ENCODE data around the gene CCBE1. TPM values are rescaled to one million over a fixed set of nuclear protein-coding genes. Genes with fewer than 3 reads are reported as not detected.

CCBE1 gene
- total RNA-seq, 1 experiment from 2014 or later: 6.5 TPM

DNA sequence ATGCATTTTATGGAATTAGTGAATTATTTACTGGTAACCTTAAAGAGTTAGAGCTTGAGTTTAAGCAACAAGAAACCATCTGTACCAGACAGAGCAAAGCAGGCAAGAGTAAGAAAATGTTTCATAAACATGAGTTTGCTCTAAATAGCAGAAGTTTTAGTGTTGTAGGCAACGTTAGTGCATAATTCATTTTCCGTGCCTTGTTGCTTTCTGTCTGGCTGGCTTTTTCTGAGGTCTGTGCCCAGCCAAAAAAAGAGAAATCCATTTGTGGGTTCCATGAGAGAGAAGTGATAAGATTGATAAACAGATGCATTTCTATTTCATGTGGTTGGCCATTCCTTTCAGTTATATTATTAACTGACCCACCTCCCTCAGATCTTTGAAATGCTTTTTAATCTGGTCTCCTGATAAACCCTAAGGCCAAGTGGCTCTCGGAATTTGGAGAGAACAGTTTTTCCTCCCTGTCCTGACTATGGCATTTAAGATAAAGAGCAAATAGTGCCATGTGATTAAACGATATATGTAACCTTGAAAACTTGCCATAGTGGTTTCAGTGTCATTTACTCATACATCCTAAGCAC lies 198.6 kb downstream of the CCBE1 start:
- no peak for DNase-seq (ENCODE audit: low read depth)

DNA sequence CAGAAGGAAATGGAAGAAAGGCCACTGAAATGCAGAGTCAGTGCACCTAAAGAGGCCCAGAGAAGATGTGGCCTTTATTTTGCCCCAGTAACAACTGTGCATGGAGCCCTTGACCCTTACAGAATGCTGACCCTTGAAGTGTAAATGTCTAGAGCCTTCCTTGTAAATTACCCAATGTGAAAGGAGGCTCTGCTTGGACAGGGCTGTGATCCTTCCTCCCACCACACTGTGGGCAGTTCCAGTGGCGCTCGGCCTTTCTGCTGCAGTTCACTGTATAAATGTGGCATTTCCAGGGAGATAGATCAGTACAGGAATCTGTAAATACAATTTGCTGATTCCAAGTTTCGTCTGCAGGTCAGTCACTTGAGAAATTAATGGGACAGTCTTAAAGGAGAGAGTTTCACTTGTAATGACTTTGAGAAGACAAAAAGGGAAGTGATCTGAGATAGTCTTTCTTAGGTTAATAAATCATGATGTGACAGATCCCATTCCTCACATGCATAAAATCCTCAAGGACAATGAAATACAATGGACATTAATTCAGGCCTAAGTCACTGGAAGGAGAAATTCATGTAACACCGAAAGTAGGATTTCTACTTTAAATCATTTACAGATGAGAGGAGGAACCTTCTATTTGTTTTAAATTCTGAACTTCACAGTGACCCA lies 204.3 kb downstream of the CCBE1 start:
- no peak for DNase-seq (ENCODE audit: low read depth)

DNA sequence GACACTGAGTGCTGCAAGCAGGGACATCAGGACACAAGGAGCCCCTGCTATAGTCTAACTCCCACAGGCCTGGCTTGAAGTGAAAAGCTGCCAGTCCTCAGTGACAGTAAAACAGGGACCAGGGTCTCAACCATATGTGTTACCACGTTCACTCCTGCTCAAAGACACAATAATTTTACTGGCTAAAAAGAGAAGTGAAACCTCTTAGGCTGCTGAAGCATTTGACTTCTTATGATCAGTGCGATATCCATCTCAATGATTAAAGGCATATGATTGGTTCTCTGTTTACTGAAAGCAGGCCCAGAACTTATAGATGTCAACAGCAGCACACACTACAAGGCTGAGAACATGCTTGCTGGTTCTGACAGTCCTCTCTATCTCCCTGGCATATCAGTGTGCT lies 208.3 kb downstream of the CCBE1 start:
- no peak for DNase-seq (ENCODE audit: low read depth)

DNA sequence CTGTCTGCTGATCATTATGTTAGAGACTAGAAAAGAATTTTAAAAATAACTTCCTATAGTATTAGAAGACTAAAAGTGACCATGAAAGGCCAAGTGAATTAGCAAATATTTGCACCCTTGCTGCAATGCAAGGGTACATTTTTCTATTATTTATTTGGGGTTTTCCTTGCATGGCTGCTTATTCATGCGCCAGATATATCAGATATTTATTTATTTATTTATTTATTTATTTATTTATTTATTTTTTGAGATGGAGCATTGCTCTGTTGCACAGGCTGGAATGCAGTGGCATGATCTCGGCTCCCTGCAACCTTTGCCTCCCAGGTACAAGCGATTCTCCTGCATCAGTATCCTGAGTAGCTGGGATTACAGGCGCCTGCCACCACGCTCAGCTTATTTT lies 211.8 kb downstream of the CCBE1 start:
- no peak for DNase-seq (ENCODE audit: low read depth)

DNA sequence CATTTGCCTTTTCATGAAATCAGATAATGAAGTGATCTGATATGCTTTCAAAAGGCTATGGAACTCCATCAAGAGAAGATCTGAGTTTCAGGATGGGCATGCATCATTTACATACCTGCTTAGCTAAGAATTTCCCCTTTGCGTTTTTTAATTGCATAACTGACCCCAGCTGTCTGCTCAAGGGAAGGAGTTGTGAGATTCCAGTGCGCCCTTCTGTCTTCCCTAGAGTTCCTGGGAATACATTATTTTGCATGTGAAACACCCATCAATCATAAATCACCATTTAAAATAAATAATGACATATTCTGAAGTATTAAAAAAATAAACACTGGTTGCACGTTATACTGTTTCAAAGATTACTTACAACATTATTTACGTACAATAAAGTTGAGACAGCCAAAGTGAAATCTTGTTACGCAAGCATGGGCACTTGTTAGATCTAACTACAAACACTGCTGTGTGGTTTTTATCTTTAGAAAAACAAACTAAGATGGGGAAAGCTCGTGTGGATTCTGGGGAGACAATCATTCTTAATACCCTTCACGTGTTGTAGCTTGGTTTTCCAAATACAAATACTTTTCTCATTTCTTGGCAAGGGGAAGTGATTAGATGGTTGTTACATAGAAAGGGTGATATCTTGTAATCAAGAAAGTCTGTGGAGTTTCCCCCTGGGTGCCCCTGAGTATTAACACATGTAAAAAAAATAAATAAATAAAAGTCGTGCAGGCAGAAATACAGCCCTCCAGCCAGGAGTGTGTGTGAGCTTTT lies 212.5 kb downstream of the CCBE1 start:
- DNase-seq (ENCODE audit: low read depth): no peak

DNA sequence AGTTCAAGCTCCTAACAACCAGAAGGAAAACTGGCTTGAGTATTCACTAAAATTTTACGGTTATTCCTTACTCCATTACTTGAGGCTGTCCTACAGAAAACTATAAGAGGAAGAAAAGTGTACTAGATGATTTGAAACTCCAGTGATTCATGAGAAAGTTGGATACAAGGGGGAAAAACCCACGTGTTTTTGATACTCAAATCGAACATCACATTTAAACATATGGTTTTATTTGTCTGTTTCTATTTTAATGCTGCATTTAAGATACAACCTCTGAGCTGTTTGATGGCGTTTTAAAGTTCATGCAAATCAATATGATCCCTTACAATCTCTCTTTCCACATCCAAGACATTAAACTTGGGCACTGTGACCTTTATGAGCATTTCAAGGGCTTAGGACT lies 213.1 kb downstream of the CCBE1 start:
- no peak for DNase-seq (ENCODE audit: low read depth)

DNA sequence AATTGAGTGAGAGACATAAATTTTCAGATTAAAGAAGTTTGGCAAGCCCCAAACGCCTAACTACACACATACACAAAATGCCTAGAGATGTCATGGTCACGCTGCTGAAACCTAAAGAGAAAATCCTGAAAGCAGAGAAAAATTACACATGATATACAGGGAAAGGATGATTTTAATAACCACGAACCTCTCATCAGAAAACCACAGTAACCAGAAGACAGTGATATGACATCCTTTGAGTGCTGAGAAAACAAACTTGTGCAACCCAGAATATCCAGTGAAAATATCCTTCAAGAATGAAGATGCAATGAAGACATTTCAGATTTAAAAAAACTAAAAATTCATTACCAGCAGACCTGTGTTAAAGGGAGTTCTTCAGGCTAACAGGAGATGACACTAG lies 215.8 kb downstream of the CCBE1 start:
- no peak for DNase-seq (ENCODE audit: low read depth)

DNA sequence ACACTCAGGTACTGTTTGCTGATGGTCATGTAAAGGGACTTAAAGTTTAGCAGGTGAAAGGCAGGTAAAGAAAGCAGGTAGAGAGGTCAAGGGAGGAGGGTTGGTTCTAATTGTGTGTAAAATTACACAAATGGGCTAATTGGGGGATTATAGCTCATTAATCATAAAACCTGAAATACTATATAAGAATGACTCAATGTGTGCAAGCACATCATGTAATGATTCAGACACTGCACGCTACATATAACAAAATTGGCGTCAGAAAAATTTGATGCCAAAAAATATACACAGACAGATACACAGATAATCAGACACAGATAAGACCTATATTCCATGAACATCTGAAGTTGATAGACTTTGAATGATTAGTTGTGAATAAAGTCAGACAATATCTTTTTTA lies 217.4 kb downstream of the CCBE1 start:
- no peak for DNase-seq (ENCODE audit: low read depth)

DNA sequence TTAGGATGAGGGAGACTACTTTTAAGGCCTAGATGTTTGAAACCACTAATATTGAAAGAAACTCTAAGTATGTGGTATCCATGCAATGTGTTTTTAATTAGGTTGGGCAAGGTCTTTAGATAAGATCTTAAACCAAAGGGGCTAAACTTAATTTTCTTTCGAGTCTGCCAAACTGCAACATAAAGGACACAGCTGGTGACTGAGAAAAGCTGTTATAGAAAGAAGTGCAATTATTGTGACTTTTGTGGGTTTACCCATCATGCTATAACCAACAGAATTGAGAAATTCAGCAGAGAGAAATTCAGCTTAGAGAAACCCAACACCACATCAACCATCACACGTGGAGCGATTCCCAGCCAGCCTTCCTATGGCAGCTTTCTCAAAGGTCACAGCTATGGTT lies 218.6 kb downstream of the CCBE1 start:
- no peak for DNase-seq (ENCODE audit: low read depth)

DNA sequence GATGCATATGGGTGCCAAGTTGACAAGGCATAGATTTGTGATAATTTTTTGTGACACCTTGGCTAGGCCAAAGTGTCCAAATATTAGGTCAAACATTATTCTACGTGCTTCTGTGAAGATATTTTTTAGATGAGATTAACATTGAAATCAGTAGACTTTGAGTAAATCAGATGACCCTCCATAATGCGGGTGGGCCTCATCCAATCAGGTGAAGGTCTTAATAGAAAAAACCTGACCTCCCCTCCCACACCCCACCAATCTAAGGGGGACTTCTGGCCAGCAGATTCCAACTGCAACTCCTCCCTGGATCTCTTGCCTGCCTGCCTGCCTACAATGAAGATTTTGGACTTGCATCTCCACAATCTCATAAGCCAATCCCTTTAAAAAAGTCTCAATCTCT lies 219.4 kb downstream of the CCBE1 start:
- no peak for DNase-seq (ENCODE audit: low read depth)

DNA sequence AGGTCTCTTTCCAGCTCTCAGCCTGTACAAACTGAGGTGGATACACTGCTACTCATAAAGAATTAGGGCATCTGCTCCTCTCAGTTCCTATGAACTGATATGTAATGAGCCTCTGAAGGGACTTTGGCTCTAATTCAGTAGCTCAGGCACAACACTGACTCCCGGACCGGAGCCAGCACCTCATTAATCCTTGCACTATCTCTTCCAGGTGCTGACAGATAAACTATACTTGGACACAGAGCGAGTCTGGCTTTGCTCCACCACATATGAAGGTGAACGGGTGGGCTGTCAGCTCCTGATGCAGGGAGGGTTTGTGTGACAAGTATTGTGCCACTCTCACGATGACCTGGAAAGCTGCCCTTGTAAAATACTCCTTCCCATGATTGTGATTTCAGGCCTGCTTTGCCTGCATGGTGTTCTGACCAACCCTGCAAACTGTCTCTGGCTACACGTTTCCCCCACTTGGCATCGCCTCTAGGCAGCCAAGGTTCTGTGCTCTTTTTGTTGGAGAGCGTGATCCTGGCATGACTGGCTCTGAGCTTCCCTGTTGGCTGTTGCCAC lies 226.6 kb downstream of the CCBE1 start:
- no peak for DNase-seq (ENCODE audit: low read depth)

DNA sequence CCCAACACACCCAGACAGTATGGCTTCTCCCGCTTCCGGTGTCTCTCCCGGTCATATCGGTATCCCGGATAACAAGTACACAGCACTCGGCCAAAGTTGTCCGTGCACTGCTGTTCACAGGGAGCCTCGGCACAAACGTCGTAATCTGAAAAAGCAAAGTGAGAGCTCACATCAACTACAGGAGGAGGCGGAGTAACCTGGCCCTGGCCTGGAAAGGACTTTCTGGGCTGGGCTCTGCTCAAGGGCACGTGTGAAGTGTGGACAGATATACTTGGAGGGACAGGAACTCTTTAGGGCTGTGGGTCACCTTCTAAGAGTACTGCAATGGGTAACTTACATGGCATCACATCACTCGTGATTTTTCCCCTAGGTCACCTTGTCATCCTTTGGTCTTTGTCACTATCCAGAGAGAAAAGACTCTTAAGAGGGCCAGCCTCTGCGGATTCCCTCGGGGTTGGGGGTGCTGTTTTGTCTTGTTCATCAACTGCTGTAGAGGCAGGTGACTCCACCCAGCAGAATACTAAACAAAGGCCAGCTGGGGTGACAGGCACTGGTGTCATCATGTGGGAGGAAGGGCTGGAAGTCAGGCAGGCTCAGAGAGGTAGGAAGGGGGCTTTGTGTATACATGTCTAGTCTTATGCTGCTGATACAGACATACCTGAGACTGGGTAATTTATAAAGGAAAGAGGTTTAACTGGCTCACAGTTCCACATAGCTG lies 227.6 kb downstream of the CCBE1 start:
- DNase-seq (ENCODE audit: low read depth): no peak

DNA sequence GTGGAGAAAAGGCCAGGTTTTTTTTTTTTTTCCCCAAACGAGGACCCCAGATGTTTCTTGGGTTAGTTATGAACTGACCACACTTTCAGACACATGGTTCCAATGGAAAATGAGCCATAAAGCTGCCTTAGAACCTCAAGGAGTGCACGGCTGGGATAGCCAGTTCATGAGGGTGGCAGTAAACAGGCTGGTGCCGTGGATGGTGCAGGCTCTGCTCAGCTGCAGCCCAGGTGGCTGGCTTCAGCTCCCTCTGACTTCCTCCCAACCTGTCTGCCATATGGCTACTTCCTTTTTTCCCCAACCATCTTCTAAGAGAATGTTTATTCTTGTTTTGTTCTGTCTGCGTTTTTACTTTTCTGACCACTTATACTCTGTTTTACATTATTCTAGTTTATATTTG lies 228.4 kb downstream of the CCBE1 start:
- DNase-seq (ENCODE audit: low read depth): no peak

DNA sequence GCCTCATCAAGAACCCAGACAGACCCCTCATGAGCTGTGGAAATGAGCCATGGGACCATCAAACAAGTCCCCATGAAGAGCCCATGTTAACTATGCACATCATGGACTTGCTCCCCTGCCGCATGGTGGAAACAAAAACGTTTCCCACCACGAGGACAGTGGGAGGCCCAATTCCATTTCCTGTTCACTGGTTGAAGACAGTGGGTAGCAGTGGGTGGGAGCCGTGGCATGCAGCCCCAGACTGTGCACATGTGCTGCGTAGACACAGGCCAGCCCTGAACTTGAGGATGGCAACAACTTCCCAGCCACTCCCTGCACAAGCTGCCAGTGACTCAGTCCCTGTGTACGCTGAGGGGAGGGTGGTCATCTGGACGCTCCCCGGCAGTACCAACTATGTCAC lies 229.7 kb downstream of the CCBE1 start:
- DNase-seq (ENCODE audit: low read depth): no peak

DNA sequence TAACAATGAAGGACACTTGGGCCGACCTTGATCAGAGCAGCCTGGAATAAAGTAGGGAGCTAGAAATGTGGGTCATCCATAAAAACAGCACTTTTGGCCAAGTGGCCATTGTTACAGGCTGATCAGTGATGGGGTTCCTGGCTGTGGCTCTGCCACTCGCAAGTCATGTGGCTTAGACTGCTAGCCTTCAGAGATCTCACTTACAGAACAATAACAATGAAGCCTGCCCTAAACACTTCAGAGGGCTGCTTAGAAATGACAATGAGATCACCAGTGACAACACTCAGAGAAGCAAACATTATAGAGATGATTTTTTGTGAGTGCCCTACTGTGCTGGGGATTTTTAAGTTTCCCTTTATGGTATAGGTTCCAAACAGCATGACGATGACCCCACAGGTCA lies 230.2 kb downstream of the CCBE1 start:
- DNase-seq (ENCODE audit: low read depth): no peak

DNA sequence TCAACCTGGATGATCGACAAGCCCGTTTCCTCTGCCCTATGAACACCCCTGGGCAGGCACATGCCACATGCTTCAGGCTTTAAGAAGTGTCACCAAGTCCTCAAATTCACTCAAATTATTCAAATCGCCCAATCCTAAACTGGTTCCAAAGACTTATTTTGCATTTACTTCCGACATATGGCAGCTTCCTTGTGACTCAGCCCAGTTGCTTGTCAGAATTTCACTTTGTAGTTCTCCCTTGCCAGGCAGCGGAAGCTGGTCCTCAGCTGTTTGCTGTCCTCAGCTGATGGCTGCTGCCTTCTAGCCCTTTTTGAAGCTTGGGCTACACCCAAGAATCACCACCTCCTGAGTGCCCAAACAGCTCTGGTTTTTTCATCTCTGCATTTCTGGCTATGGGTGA lies 232.7 kb downstream of the CCBE1 start:
- no peak for DNase-seq (ENCODE audit: low read depth)

DNA sequence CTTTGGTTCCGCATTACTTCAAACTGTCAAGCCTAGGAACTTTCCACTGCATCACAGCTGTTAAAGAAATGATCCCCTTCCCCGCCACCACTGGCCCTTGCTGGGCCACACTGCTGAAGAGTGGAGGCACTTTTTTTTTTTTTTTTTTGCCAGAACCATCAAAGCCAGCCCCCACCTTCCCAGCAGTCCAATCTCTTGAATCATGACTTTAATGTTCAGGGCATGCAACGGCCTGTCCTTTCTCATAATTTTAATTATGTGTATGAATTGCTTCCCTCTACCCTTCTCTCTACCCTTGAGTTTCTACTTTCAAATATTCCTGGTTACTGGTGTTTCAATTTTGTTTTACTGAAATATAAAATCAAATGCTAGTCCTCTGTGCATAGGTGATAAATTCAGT lies 236.1 kb downstream of the CCBE1 start:
- no peak for DNase-seq (ENCODE audit: low read depth)

DNA sequence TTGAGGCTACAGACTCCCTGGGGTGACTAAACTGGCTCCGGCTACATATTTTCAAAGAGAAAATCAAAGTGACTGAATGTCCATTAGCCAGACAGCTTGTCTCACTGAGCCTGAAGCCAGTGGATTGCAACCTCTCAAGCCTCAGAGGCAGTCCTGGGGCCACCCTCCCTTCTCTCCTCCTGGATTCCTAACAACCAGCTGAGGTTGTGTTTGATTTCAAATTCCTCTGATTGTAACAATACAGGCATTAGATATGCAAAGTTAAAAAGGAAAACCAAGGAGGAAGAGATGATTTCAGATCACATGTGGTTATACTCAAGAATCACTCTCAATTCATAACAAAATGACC lies 237.2 kb downstream of the CCBE1 start:
- DNase-seq (ENCODE audit: low read depth): no peak

DNA sequence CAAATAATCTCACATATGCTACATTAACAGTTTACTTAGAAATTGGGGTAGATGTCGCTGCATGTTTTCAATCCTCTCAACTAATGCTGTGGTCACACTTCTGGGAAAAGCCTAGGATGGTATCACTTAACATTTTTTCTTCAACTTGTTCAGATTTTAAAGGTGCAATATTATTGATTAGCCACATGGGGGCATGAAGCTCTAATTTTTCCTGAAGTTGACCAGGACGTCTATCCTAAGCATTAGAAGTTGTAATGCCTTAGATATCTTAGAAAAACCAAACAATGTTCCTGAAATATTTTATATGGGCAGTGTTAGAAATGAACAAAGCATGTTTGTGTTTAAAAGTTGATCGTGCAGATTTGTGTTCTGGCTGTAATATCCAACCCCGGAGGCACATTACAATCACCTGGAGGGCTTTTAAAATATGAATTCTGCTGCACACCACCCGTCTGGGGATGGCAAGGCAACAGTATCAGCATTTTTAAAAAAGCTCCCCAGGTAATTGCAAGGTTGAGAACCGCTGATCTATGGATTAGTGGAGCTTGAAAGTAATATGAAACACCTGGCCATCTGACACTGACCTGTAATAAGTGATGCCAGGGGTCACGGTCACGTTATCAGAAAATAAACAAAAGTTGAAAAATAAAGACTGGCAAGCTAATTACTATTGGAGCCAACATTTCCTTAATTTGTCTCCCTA lies 237.7 kb downstream of the CCBE1 start:
- peak; percentile 12 for DNase-seq (ENCODE audit: low read depth)

DNA sequence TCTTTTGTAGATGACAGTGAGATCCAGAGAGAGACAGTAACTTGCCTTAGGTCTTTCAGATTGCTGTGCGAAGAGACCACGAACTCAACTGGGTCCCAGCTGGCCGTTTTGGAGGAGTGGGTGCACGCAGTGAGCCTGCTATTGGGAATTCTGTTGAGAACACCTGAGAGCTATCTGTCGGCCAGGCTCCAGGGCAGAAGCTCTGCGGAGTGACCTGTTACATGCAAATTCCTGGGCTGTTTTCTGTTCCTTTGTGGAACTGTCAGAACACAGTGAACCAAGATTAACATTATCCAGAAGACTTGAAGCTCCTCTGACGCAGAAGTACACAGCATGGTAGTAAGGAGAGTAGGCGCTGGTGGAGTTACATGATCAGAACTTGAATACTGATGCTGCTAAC lies 238.6 kb downstream of the CCBE1 start:
- DNase-seq (ENCODE audit: low read depth): no peak

DNA sequence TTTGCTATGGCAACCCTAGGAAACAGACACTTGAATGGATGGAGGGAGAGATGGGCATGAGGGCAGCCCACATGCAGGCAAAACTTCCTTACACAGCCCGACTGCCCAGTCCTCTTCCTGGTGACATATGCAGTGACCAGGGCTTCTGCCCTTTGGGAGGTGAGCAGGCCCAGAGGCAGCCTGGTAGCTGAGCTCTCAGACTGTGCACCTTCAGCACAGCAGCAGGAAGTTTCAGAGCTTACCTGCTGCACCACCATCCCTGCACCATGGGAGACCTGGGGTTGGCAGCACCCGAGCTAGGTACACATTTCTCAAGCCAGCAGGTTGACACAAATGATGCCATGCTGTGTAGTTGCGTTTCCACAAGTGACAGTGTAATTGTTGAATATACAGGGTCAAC lies 240.6 kb downstream of the CCBE1 start:
- DNase-seq (ENCODE audit: low read depth): no peak

DNA sequence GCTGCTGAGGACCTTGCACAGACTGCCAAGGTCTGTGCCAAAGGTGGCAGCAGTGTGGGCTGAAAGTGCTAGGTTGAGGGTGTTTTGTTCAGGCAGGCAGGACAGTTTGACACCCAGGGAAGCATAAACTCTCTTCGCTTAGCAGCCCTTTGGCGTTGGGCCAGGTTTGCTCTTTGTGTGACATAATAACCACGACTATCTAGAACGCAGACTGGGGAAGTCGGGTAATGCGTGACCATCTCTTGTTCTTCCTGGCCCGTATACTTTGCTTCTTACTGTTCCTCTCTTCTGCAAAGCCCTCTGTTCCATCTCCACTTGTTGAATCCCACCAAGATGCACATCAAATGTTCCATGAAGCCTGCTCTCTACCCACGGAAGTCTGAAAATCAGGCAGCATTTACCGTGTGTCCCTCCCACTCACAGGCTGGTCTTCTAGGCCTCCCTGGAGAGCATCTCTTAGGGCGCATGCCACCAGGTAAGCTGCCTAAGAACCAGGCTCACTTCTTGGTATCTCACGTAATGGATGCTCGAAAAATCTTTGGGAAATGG lies 241.4 kb downstream of the CCBE1 start:
- DNase-seq (ENCODE audit: low read depth): no peak
